ENCODE measurements around the gene SNAP47.

DNA sequence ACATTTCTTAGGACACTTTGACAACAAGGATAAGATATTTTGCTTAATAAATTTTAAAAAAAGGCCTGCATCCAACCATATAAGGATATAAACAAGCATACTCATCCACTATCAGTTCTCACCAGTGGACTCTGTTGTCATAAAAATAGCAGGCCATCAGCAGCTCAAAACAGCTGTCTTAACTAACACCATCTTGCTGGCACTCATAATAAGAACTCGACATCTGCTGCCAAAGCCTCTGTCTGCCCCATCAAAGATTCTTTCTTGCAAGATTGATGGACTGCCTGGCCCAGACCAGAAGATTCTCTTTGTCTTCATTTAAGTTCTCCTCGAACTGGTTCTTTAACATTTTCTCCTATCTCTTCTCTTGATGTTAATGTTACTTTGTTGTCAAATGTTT, 10.2 kb upstream of the SNAP47 start:
- TF ChIP-seq, protein P1, sequence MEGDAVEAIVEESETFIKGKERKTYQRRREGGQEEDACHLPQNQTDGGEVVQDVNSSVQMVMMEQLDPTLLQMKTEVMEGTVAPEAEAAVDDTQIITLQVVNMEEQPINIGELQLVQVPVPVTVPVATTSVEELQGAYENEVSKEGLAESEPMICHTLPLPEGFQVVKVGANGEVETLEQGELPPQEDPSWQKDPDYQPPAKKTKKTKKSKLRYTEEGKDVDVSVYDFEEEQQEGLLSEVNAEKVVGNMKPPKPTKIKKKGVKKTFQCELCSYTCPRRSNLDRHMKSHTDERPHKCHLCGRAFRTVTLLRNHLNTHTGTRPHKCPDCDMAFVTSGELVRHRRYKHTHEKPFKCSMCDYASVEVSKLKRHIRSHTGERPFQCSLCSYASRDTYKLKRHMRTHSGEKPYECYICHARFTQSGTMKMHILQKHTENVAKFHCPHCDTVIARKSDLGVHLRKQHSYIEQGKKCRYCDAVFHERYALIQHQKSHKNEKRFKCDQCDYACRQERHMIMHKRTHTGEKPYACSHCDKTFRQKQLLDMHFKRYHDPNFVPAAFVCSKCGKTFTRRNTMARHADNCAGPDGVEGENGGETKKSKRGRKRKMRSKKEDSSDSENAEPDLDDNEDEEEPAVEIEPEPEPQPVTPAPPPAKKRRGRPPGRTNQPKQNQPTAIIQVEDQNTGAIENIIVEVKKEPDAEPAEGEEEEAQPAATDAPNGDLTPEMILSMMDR (IDR thresholded peaks at IDR 0.05; ENCODE audit: poor library complexity) = no peak
- no peak for TF ChIP-seq EZH2 (IDR thresholded peaks at IDR 0.05; ENCODE audit: borderline replicate concordance)

Measured in hepatocyte (in vitro differentiated cells).